Stimulated activated CD4-positive, alpha-beta T cell treated with anti-CD3 and anti-CD28 coated beads, Interleukin-15, amount 100 ng/mL, for 24 hours (primary cell): Measurements from ENCODE around the gene TACO1.

Source experiments
- DNase-seq: peaks from one replicate; pipeline ENCODE4 v3.0.0-alpha.2; 2020

TACO1 gene

GRCh38 chr17:63600569-63601438, at the start of gene TACO1:
Gene TACO1, plus strand, starts transcription at chr17:63600895. Its CDS starts 189 bp downstream, at chr17:63601084.
- peak; percentile 86 for DNase-seq

DNA sequence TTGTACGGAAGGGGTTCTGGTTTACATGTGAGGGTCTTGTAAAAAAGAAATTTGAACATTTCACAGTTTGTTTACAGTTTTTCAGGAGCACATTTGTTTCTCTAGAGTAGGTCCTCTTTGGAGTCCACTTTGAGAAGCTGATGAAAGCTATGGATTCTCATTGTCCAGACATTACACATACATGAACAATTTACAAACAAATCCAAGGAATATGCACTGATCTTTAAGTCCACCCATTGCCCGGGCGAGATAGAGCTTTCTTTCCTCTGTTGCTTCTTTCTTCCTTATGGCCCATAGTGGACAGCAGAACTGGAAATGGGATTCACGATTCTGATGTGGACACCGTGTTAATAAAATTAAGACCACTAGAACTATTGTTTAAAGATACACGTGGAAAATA, 48.5 kb upstream of the TACO1 start:
- no peak for DNase-seq

DNA sequence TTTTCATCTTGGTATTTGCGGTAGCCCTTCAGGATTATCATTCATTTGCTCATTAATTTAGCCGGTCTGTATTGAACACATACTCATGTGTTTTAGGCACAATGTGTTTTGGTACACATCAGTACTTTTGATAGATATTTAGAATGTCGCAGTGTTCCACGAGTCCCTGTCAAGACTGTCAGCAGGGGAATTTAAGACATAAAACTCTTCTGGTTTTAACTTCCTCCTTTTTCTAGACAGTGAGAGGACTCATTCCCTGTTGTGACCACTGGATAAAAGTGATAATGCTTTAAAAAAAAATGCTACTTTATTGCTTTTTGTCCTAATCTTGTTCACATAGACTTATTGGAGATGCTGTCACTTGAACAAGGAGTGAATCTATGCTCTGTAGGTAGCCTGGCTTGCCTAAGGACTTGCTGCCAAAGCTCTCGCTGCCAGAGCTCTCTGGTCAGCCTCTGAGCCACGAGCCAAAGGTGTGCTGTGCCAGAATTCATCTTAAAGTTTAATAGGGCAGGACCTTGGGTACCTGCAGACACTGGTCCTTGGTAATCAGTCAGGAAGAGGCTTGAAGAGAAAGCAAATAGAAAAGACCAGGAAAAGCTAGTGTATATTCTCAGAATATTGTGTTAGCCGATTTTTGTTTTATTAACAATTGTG, 45.1 kb upstream of the TACO1 start:
- no peak for DNase-seq

DNA sequence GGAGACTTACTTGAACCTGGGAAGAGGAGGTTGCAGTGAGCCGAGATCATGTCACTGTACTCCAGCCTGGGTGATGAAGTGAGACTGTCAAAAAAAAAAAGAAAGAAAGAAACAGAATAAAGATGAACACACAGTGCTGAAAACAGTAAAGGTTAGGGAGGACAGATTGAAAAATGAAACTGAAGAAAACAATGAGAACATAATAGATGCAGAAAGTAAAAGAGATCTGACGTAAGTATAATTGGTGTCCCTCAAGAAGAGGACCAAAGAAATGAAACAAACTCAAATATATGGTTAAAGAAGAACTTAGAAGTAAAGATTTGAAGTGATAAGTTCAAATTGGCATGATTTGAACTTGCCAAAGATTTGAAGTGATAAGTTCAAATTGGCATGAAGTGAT, 43.3 kb upstream of the TACO1 start:
- DNase-seq = no peak

- DNase-seq = no peak
Measured at GRCh38 chr17:63558441-63558840, 42.3 kb upstream of the TACO1 start.

GRCh38 chr17:63561819-63562218, 38.9 kb upstream of the TACO1 start:
- no peak for DNase-seq

GRCh38 chr17:63563339-63563738, 37.4 kb upstream of the TACO1 start:
- DNase-seq = no peak

- DNase-seq = no peak
Measured at GRCh38 chr17:63564562-63564961, 36.1 kb upstream of the TACO1 start.

- no peak for DNase-seq
Measured at GRCh38 chr17:63567229-63567628, 33.5 kb upstream of the TACO1 start.

- no peak for DNase-seq
Measured at GRCh38 chr17:63568563-63568962, 32.1 kb upstream of the TACO1 start.

DNA sequence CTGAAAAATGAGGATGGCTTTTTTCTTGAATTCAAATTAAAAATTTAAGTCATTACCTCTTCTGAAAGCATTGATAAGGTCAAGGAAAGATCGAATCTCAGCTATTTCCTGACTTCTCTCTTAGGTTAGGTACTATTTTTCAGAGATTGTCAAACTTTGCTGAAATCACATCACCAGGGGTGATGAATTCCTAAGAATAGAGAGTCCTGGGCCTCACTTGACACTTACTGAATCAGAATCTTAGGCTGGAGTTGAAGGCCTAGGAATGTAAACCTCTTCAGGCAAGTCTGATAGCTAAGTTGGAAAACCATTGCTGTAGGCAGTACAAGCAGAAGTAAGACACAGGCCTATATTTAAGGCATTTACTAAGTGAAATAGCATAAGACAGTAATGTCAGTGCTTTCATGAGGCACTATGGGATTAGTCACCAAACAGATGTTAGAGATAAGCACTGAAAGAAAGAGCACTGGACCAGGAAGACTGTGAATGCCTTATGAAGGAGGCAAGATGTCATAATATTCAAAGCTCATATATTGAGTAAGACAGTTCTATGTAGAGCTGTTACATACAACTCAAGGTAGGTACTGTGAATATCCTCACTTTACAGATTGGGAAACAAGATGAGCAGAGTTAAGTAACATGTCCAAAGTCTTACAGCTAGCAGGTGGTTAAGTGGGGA, 28.9 kb upstream of the TACO1 start:
- no peak for DNase-seq

GRCh38 chr17:63573634-63574033, 27.1 kb upstream of the TACO1 start:
- DNase-seq = no peak

- no peak for DNase-seq
Measured at GRCh38 chr17:63578027-63578768, 22.5 kb upstream of the TACO1 start.

GRCh38 chr17:63578769-63579111, 22.0 kb upstream of the TACO1 start:
- no peak for DNase-seq

- DNase-seq = no peak
Measured at GRCh38 chr17:63579633-63580032, 21.1 kb upstream of the TACO1 start.

GRCh38 chr17:63587770-63588169, 12.9 kb upstream of the TACO1 start:
- no peak for DNase-seq

DNA sequence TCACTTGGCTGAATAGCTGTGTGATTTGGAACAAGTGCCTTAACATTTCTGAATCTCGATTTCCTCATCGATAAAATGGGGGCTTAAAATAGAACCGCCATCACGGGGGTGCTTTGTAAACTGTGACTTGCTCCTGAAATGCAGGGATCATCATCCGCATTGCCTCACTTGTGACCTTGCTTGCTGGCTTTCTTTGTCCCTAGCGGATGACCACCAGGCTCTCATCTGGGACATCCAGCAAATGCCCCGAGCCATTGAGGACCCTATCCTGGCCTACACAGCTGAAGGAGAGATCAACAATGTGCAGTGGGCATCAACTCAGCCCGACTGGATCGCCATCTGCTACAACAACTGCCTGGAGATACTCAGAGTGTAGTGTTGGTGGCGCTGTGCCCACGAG, 11.9 kb upstream of the TACO1 start:
- DNase-seq = no peak

GRCh38 chr17:63589646-63590045, 11.0 kb upstream of the TACO1 start:
- no peak for DNase-seq

DNA sequence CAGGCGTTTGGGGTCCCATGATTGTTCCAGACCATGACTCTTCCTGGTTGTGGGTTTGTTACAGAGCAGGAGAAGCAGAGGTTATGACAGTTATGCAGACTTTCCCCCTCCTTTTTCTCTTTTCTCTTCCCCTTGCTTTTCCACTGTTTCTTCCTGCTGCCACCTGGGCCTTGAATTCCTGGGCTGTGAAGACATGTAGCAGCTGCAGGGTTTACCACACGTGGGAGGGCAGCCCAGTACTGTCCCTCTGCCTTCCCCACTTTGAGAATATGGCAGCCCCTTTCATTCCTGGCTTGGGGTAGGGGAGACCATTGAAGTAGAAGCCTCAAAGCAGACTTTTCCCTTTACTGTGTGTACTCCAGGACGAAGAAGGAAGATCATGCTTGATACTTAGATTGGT, 7.9 kb upstream of the TACO1 start:
- DNase-seq = no peak

DNA sequence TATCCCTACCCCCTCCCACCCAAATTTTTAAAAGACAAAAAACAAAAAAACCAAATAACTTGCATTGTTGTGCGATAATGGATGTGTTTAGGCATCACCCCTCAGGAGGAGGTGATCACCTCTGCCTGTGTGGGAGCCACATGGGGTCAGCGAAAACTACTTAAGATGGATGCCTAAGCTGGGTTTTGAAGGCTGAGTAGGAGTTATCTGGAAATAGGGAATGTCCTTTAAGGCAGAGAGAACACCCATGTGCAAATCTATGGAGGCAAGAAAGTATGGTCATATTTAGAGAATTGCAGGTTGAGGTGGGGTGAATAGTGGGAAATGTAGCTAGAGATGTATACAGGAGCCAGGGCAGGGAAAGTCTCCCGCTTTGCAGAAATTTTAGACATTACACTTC, 5.6 kb upstream of the TACO1 start:
- no peak for DNase-seq

GRCh38 chr17:63596856-63597586, 3.7 kb upstream of the TACO1 start:
- DNase-seq = no peak

DNA sequence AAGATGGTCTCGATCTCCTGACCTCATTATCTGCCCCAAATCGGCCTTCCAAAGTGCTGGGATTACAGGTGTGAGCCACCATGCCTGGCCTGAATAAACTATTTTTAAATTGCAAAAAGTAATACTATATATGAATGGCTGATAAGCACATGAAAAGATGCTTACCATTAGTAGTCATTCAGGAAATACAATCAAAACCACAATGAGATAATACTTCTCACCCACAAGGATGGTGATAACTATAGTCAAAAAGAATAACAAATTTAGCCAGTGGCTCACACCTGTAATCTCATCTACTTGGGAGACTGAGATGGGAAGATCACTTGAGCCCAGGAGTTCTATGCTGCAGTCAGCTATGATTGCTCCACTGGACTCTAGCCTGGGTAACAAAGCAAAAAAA, 2.4 kb upstream of the TACO1 start:
- no peak for DNase-seq
